Transverse colon (tissue), 4 donors: ENCODE data around the gene PIGR.

Experiments
- EP300 ChIP-seq: sonication (generic); formaldehyde crosslinking; IDR thresholded peaks from one replicate; pipeline ENCODE4 v1.6.1; 2017; ENCODE audit warnings: antibody characterized with exemption, low read depth
- POLR2A ChIP-seq: fragments of 450-650 bp; IDR thresholded peaks from one replicate; pipeline ENCODE4 v1.6.1; 2016; ENCODE audit warnings: antibody characterized with exemption, mild to moderate bottlenecking, moderate library complexity
- POLR2AphosphoS5 ChIP-seq, 3 donors: sonication (generic); formaldehyde crosslinking; IDR thresholded peaks; one replicate each; pipeline ENCODE4 v1.6.1; 2016; ENCODE audit warnings: antibody characterized with exemption in 3 of 3
- TF ChIP-seq, protein P1 (sequence below), 5 experiments: fragments of 200-600 bp in 3 of 5; fragments of 450-650 bp in 2 of 5; sonication (generic) in 3 of 5; IDR thresholded peaks; 1 replicate in 2 of 5; 2 replicates in 3 of 5; pipeline ENCODE4 v1.5.1; 2016 to 2017; ENCODE audit warnings: antibody characterized with exemption in 5 of 5, inconsistent platforms in 3 of 5, mild to moderate bottlenecking in 2 of 5, moderate library complexity in 1 of 5

GRCh38 chr1:206963119-206963712, 16.9 kb upstream of the PIGR start:
- TF ChIP-seq POLR2A (no peak), POLR2AphosphoS5 (IDR thresholded peaks at IDR 0.05) (no peak), EP300 (no peak)
- TF ChIP-seq, protein P1, sequence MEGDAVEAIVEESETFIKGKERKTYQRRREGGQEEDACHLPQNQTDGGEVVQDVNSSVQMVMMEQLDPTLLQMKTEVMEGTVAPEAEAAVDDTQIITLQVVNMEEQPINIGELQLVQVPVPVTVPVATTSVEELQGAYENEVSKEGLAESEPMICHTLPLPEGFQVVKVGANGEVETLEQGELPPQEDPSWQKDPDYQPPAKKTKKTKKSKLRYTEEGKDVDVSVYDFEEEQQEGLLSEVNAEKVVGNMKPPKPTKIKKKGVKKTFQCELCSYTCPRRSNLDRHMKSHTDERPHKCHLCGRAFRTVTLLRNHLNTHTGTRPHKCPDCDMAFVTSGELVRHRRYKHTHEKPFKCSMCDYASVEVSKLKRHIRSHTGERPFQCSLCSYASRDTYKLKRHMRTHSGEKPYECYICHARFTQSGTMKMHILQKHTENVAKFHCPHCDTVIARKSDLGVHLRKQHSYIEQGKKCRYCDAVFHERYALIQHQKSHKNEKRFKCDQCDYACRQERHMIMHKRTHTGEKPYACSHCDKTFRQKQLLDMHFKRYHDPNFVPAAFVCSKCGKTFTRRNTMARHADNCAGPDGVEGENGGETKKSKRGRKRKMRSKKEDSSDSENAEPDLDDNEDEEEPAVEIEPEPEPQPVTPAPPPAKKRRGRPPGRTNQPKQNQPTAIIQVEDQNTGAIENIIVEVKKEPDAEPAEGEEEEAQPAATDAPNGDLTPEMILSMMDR (IDR thresholded peaks at IDR 0.05) = no peak
